Thyroid gland (tissue), 4 donors: ENCODE results near the gene IZUMO4. TPM values are rescaled to one million over a fixed set of nuclear protein-coding genes. Genes with fewer than 3 reads are reported as not detected.

Source experiments
- DNase-seq, 2 donors: peaks; one replicate each; pipeline ENCODE4 v3.0.0-alpha.2; 2019
- H3K27ac ChIP-seq, 3 donors: fragments of 200-600 bp; sonication (generic); 1 replicate in 2 of 3; 2 replicates in 1 of 3; pipeline ENCODE4 v1.5.1; 2016 to 2019; ENCODE audit warnings: mild to moderate bottlenecking in 1 of 3, moderate library complexity in 1 of 3
- H3K27me3 ChIP-seq: fragments of 200-600 bp; sonication (generic); one replicate; pipeline ENCODE4 v1.5.1; 2019
- H3K36me3 ChIP-seq, 2 donors: fragments of 200-600 bp; sonication (generic); one replicate each; pipeline ENCODE4 v1.5.1; 2016 to 2019
- H3K4me1 ChIP-seq, 2 donors: fragments of 200-600 bp; sonication (generic); one replicate each; pipeline ENCODE4 v1.5.1; 2017 to 2019
- H3K4me3 ChIP-seq, 3 donors: fragments of 200-600 bp; sonication (generic); replicated peaks in 1 of 3; 1 replicate in 2 of 3; 2 replicates in 1 of 3; pipeline ENCODE4 v1.5.1; 2016; ENCODE audit warnings: mild to moderate bottlenecking in 1 of 3
- H3K9me3 ChIP-seq: fragments of 200-600 bp; sonication (generic); one replicate; pipeline ENCODE4 v1.5.1; 2017
- POLR2A ChIP-seq, 2 donors: fragments of 450-650 bp; IDR thresholded peaks; one replicate each; pipeline ENCODE4 v1.6.1; 2017; ENCODE audit warnings: antibody characterized with exemption in 2 of 2, mild to moderate bottlenecking in 2 of 2, moderate library complexity in 1 of 2
- WGBS, 2 donors: methylation state at CpG; one replicate each; pipeline ENCODE4 v1.1.5; 2017; 5-methylcytosine and 5-hydroxymethylcytosine counted together
- intact Hi-C: fragments of 100-400 bp; cut with DNase I; formaldehyde crosslinking; loops from one replicate; pipeline ENCODE4 v1.15.1; 2023
- total RNA-seq, 4 donors: library from RNA; depleted of rRNA; stranded (reverse); fragments of >200 nt; gene quantifications; one replicate each; pipeline ENCODE4 v1.2.3, GENCODE V29; 2016
- TF ChIP-seq, protein P1 (sequence below), 6 experiments: fragments of 200-600 bp in 3 of 6; fragments of 450-650 bp in 3 of 6; sonication (generic) in 3 of 6; IDR thresholded peaks; one replicate each; pipeline ENCODE4 v1.5.1; 2016 to 2019; ENCODE audit warnings: antibody characterized with exemption in 6 of 6, mild to moderate bottlenecking in 2 of 6, inconsistent platforms in 1 of 6, moderate library complexity in 1 of 6

IZUMO4 gene
- total RNA-seq, 4 donors from 2014 or later, result 1.1 to 4.2 (median 2.9) TPM

- Histone ChIP-seq H3K36me3 (no peaks in the 10 kb centered on the region), H3K27ac (no peak overlapping the region), H3K4me3 (no peak overlapping the region), H3K4me1 (peaks cover 11 to 17% of the 10 kb centered on the region in 2 donors), H3K27me3 (no peaks in the 10 kb centered on the region), H3K9me3 (no peaks in the 10 kb centered on the region)
- no peak for DNase-seq
- 79 to 80% methylated on average over 14 to 16 of the region's 16 CpGs for WGBS, 2 donors
- intact Hi-C loops, result loop anchor here (10.0 kb wide), 1 partner anchor 249 kb away; no protein-coding TSS in a partner anchor
- TF ChIP-seq, protein P1, sequence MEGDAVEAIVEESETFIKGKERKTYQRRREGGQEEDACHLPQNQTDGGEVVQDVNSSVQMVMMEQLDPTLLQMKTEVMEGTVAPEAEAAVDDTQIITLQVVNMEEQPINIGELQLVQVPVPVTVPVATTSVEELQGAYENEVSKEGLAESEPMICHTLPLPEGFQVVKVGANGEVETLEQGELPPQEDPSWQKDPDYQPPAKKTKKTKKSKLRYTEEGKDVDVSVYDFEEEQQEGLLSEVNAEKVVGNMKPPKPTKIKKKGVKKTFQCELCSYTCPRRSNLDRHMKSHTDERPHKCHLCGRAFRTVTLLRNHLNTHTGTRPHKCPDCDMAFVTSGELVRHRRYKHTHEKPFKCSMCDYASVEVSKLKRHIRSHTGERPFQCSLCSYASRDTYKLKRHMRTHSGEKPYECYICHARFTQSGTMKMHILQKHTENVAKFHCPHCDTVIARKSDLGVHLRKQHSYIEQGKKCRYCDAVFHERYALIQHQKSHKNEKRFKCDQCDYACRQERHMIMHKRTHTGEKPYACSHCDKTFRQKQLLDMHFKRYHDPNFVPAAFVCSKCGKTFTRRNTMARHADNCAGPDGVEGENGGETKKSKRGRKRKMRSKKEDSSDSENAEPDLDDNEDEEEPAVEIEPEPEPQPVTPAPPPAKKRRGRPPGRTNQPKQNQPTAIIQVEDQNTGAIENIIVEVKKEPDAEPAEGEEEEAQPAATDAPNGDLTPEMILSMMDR (IDR thresholded peaks at IDR 0.05), result no peak
- TF ChIP-seq POLR2A (IDR thresholded peaks at IDR 0.05), result no peak
These were observed 49.1 kb downstream of the IZUMO4 start for GRCh38 chr19:2145831-2146241.

DNA sequence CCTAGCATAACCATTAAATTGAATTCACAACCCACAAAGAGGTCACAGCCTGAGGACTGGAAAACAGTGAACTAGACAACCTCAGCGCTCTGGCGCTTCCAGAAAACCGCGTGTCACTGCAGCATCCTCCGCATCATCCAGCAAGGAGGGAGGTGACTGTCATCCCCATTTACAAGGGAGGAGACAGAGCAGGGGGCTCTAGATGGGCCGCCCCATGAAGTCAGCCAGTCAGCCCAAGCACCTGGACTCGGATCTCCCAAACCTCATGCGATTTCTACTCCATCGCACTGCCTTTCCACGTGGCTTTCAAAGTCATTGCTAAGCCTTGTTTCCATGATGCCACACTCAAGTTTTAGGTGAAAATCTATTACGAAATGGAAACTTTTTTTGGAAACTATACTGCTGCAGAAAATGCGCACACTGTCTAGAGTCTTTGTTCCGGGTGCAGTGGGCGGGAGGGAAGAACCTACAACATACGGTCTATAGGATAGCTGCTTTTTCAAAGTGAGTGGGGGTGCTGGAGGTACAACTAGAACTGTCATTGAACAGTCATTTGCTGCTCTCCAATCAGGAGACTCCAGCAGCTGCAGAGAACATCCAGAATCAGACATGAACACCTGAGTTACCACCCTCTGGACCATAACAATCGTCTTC is 51.9 kb downstream of the IZUMO4 start:
- Histone ChIP-seq H3K9me3 (no peaks in the 10 kb centered on the region), H3K27me3 (no peaks in the 10 kb centered on the region), H3K4me1 (peaks cover 11 to 19% of the 10 kb centered on the region in 2 donors), H3K4me3 (no peak overlapping the region), H3K36me3 (no peaks in the 10 kb centered on the region), H3K27ac (no peak overlapping the region)
- DNase-seq, result no peak
- 82 to 90% methylated on average over 16 of the region's 16 CpGs for WGBS, 2 donors
- TF ChIP-seq, protein P1 (IDR thresholded peaks at IDR 0.05), result no peak
- TF ChIP-seq POLR2A (IDR thresholded peaks at IDR 0.05), result no peak
- intact Hi-C loops, result loop anchor here (10.0 kb wide), 1 partner anchor 246 kb away; no protein-coding TSS in a partner anchor

Other genes starting within 250 kb of the IZUMO4 start
- gene REXO1, start 248.4 kb upstream of the IZUMO4 start, total RNA-seq, result 10 to 100 TPM; 14.0 to 21.8 (median 17.2) TPM
- 1 to 10 TPM; 1.8 to 6.4 (median 3.4) TPM for gene KLF16, start 233.3 kb upstream of the IZUMO4 start, total RNA-seq
- 100 to 1,000 TPM in 1 of 4 donors, 10 to 100 TPM in 3; 86.8 to 134 (median 91.4) TPM for gene ABHD17A, start 211.4 kb upstream of the IZUMO4 start, total RNA-seq
- gene ADAT3, start 191.5 kb upstream of the IZUMO4 start, total RNA-seq, result 10 to 100 TPM in 2 of 4 donors, 1 to 10 TPM in 2; 4.0 to 14.6 (median 8.3) TPM
- 100 to 1,000 TPM in 3 of 4 donors, 10 to 100 TPM in 1; 69.5 to 269 (median 137) TPM for gene SCAMP4, start 191.5 kb upstream of the IZUMO4 start, total RNA-seq
- 10 to 100 TPM; 47.2 to 67.6 (median 60.8) TPM for gene CSNK1G2, start 155.7 kb upstream of the IZUMO4 start, total RNA-seq
- gene BTBD2, start 81.2 kb upstream of the IZUMO4 start, total RNA-seq, result 10 to 100 TPM; 74.8 to 89.9 (median 76.2) TPM
- gene MKNK2, start 45.7 kb upstream of the IZUMO4 start, total RNA-seq, result 100 to 1,000 TPM; 106 to 161 (median 123) TPM
- gene MOB3A, start 589 bp upstream of the IZUMO4 start, total RNA-seq, result 10 to 100 TPM; 18.5 to 40.4 (median 26.6) TPM
- gene AP3D1, start 54.7 kb downstream of the IZUMO4 start, total RNA-seq, result 100 to 1,000 TPM in 3 of 4 donors, 10 to 100 TPM in 1; 62.5 to 121 (median 118) TPM
- gene DOT1L, start 67.0 kb downstream of the IZUMO4 start, total RNA-seq, result 10 to 100 TPM; 10.2 to 31.1 (median 17.2) TPM
- 100 to 1,000 TPM in 3 of 4 donors, 10 to 100 TPM in 1; 86.7 to 179 (median 131) TPM for gene PLEKHJ1, start 139.4 kb downstream of the IZUMO4 start, total RNA-seq
- gene SF3A2, start 139.9 kb downstream of the IZUMO4 start, total RNA-seq, result 10 to 100 TPM; 25.7 to 39.8 (median 30.3) TPM
- 1 to 10 TPM in 1 of 4 donors, under 1 TPM in 1, not detected in 2; 0.33 to 4.2 TPM for gene AMH, start 152.4 kb downstream of the IZUMO4 start, total RNA-seq
- not detected for gene JSRP1, start 159.5 kb downstream of the IZUMO4 start, total RNA-seq
- gene PEAK3, start 185.3 kb downstream of the IZUMO4 start, total RNA-seq, result 1 to 10 TPM in 1 of 4 donors, under 1 TPM in 3; 0.27 to 1.6 (median 0.59) TPM
- under 1 TPM in 1 of 4 donors, not detected in 3; 0.45 TPM for gene LINGO3, start 211.2 kb downstream of the IZUMO4 start, total RNA-seq
- 100 to 1,000 TPM in 1 of 4 donors, 10 to 100 TPM in 3; 21.1 to 139 (median 55.1) TPM for gene LSM7, start 231.7 kb downstream of the IZUMO4 start, total RNA-seq
- 10 to 100 TPM; 47.8 to 97.8 (median 67.3) TPM for gene SPPL2B, start 231.8 kb downstream of the IZUMO4 start, total RNA-seq